OCI-LY3 (cell line): ENCODE data around the gene MBTPS2.

ENCODE experiments used
- H2AFZ ChIP-seq: fragments of 200-600, 300-600 bp; shearing (Covaris generic); 2 replicates; pipeline ENCODE4 v1.6.0; 2014; ENCODE audit warnings: antibody characterized with exemption, low read depth, low read length
- H3K27ac ChIP-seq: fragments of 200-600, 300-600 bp; sonication (generic); 2 replicates; pipeline ENCODE4 v1.5.1; 2014; ENCODE audit warnings: mild to moderate bottlenecking, low read length, moderate library complexity, mixed read lengths
- H3K27me3 ChIP-seq: fragments of 200-600, 300-600 bp; sonication (generic); 2 replicates; pipeline ENCODE4 v1.6.1; 2014; ENCODE audit warnings: low read depth, low read length, mixed read lengths
- H3K36me3 ChIP-seq: fragments of 200-600, 300-600 bp; sonication (generic); replicated peaks from 2 replicates; pipeline ENCODE3; 2014; ENCODE audit warnings: low read depth, low read length, mixed read lengths
- H3K4me1 ChIP-seq: fragments of 300-600, 200-600 bp; sonication (generic); 2 replicates; pipeline ENCODE4 v1.6.1; 2014; ENCODE audit warnings: low read length, mixed read lengths
- H3K4me2 ChIP-seq: fragments of 200-600, 300-600 bp; sonication (generic); 2 replicates; pipeline ENCODE4 v1.6.1; 2014; ENCODE audit warnings: low read length, mixed read lengths
- H3K4me3 ChIP-seq: fragments of 300-600, 200-600 bp; sonication (generic); 2 replicates; pipeline ENCODE4 v1.5.1; 2014; ENCODE audit warnings: antibody characterized with exemption, mild to moderate bottlenecking, low read length, moderate library complexity
- H3K79me2 ChIP-seq: fragments of 300-600, 200-600 bp; shearing (Covaris generic); 2 replicates; pipeline ENCODE4 v1.6.1; 2014; ENCODE audit warnings: mild to moderate bottlenecking, low read length, mixed read lengths
- H3K9ac ChIP-seq: fragments of 300-600, 200-600 bp; shearing (Covaris generic); 2 replicates; pipeline ENCODE4 v1.6.0; 2014; ENCODE audit warnings: mild to moderate bottlenecking, low read length, moderate library complexity
- H3K9me3 ChIP-seq: fragments of 200-600, 300-600 bp; shearing (Covaris generic); 2 replicates; pipeline ENCODE4 v1.6.1; 2014; ENCODE audit warnings: low read length, mixed read lengths; ENCODE audit not compliant: insufficient read depth
- H4K20me1 ChIP-seq: fragments of 200-600, 300-600 bp; sonication (generic); 2 replicates; pipeline ENCODE4 v1.6.1; 2016; ENCODE audit warnings: low read length, mixed read lengths; ENCODE audit not compliant: insufficient read depth
- CTCF ChIP-seq: fragments of 200-600, 300-600 bp; sonication (generic); IDR thresholded peaks from 2 replicates; pipeline ENCODE4 v1.5.1; 2014; ENCODE audit warnings: antibody characterized with exemption, low read length, low read depth
- EZH2phosphoT487 ChIP-seq: fragments of 200-600 bp; shearing (Covaris generic); IDR thresholded peaks from 2 replicates; pipeline ENCODE4 v1.6.1; 2018; ENCODE audit warnings: antibody characterized with exemption, mixed run types, low read depth

Gene MBTPS2

DNA sequence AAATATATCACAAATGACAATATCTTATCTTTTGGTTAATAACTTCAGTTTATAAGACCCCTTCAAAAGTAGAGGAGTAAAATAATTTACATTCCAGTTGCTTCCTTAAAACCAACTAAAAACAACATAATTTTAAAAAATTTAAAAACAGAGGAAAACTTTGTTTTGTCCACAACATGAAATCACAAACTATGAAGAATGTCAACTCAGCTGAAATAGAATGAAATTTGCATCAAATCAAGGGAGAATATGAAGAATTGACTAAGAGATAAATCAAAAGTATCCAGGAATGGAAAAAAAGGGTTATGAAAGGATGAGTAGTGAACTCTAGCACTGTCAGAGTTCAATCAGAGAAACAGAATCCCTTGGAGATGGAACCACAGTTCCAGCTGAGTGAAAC is 14.2 kb downstream of the MBTPS2 start:
- H3K4me2 ChIP-seq: no peak overlapping the region
- H3K36me3 ChIP-seq: peaks cover 8% of the 10 kb centered on the region
- no peaks in the 10 kb centered on the region for H3K9me3 ChIP-seq
- H3K4me3 ChIP-seq: no peak overlapping the region
- H2AFZ ChIP-seq: no peak overlapping the region
- no peaks in the 10 kb centered on the region for H3K27me3 ChIP-seq
- no peaks in the 10 kb centered on the region for H3K4me1 ChIP-seq
- H4K20me1 ChIP-seq: no peaks in the 10 kb centered on the region
- H3K9ac ChIP-seq: no peak overlapping the region
- H3K27ac ChIP-seq: no peak overlapping the region
- no peak for TF ChIP-seq EZH2phosphoT487
- no peak for TF ChIP-seq CTCF
- H3K79me2 ChIP-seq: no peaks in the 10 kb centered on the region

DNA sequence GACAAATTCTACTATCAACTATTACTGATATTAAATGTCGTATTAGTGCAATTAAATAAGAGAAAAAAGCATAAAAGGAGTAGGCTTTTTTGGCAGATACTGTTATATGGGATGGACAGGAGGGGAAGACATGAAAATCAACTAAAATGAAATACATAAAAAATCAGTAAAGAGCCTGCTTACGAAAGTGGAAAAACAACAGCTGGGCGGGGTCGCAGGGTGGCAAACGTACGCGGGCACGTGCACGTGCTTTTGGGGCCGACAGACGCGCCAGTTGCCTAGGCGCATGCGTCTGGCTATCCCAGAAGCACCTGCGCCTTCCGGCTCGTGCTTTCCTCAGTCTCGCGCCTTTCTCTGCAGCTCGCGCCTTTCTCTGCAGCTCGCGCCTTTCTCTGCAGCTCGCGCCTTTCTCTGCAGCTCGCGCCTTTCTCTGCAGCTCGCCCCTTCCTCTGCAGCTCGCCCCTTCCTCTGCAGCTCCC is 16.6 kb downstream of the MBTPS2 start, which contains the start of gene YY2:
Gene YY2, plus strand, starts transcription at position 51 of the 479 bp plus-strand sequence. CDS start 498 bp downstream, outside the sequence.
- no peak for TF ChIP-seq CTCF
- no peak for TF ChIP-seq EZH2phosphoT487
- no peak within 1 kb of the TSS for H3K9ac ChIP-seq
- no peak within 1 kb of the TSS for H3K4me3 ChIP-seq

GRCh38 chrX:21856504-21856903 is 17.1 kb downstream of the MBTPS2 start:
- no peak for TF ChIP-seq CTCF
- TF ChIP-seq EZH2phosphoT487: no peak
- H3K9me3 ChIP-seq: no peaks in the 10 kb centered on the region
- H3K4me3 ChIP-seq: no peak overlapping the region
- H2AFZ ChIP-seq: no peak overlapping the region
- no peaks in the 10 kb centered on the region for H4K20me1 ChIP-seq
- H3K4me2 ChIP-seq: no peak overlapping the region
- H3K36me3 ChIP-seq: peaks cover 4% of the 10 kb centered on the region
- no peaks in the 10 kb centered on the region for H3K79me2 ChIP-seq
- H3K4me1 ChIP-seq: no peaks in the 10 kb centered on the region
- no peak overlapping the region for H3K27ac ChIP-seq
- no peak overlapping the region for H3K9ac ChIP-seq
- no peaks in the 10 kb centered on the region for H3K27me3 ChIP-seq

More for the DNA sequence above, 16.6 kb downstream of the MBTPS2 start, which contains the start of gene YY2:
- Histone ChIP-seq H3K36me3 (peaks cover 4% of the 10 kb centered on the region), H3K79me2 (no peaks in the 10 kb centered on the region), H3K4me2 (no peak within 1 kb of the TSS), H2AFZ (no peak within 1 kb of the TSS), H3K27ac (no peak within 1 kb of the TSS), H3K9me3 (no peaks in the 10 kb centered on the region), H4K20me1 (no peaks in the 10 kb centered on the region), H3K4me1 (no peaks in the 10 kb centered on the region), H3K27me3 (no peaks in the 10 kb centered on the region)

DNA sequence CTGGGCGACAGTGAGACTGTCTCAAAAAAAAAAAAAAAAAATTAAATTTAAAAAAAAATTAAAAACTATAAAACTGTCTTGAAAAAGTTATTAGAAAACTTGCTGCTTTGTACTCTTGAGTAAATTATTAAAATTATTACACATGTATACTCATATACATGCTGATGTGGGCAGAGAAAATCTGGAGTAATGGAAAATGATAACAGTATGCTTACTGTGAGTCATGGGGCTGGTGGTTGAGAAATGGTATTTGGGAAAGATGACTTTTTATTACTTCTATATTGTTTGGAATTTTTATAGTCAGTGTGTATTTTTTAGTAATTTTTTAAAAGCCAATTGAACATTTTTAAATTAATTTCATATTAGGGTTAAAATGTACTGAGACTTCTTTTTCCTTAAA is 23.8 kb downstream of the MBTPS2 start:
- H3K4me3 ChIP-seq: no peak overlapping the region
- no peaks in the 10 kb centered on the region for H3K9me3 ChIP-seq
- no peaks in the 10 kb centered on the region for H3K27me3 ChIP-seq
- H3K9ac ChIP-seq: no peak overlapping the region
- H3K27ac ChIP-seq: no peak overlapping the region
- no peaks in the 10 kb centered on the region for H3K79me2 ChIP-seq
- no peaks in the 10 kb centered on the region for H4K20me1 ChIP-seq
- H3K4me2 ChIP-seq: no peak overlapping the region
- H3K4me1 ChIP-seq: no peaks in the 10 kb centered on the region
- TF ChIP-seq CTCF (no peak), EZH2phosphoT487 (no peak)
- no peaks in the 10 kb centered on the region for H3K36me3 ChIP-seq
- H2AFZ ChIP-seq: no peak overlapping the region
